Stimulated activated CD4-positive, alpha-beta T cell treated with anti-CD3 and anti-CD28 coated beads, Interleukin-12 subunit alpha, Interleukin-12 subunit beta, amount 100 ng/mL, for 24 hours (primary cell): Measurements from ENCODE around the gene YWHAH.

Experiments used
- DNase-seq, 2 experiments: peaks; one replicate each; pipeline ENCODE4 v3.0.0-alpha.2; 2020; ENCODE audit warnings: low read depth in 2 of 2

YWHAH gene

GRCh38 chr22:31950226-31950625, 5.9 kb downstream of the YWHAH start:
- no peak for DNase-seq

GRCh38 chr22:31951194-31952093, 7.1 kb downstream of the YWHAH start:
- DNase-seq, result no peak

- DNase-seq, result no peak
Observed at GRCh38 chr22:31952094-31952401, 7.7 kb downstream of the YWHAH start.

GRCh38 chr22:31952472-31952871, 8.1 kb downstream of the YWHAH start:
- DNase-seq, result no peak

- DNase-seq, result no peak
Observed at GRCh38 chr22:31953261-31953660, 8.9 kb downstream of the YWHAH start.

DNA sequence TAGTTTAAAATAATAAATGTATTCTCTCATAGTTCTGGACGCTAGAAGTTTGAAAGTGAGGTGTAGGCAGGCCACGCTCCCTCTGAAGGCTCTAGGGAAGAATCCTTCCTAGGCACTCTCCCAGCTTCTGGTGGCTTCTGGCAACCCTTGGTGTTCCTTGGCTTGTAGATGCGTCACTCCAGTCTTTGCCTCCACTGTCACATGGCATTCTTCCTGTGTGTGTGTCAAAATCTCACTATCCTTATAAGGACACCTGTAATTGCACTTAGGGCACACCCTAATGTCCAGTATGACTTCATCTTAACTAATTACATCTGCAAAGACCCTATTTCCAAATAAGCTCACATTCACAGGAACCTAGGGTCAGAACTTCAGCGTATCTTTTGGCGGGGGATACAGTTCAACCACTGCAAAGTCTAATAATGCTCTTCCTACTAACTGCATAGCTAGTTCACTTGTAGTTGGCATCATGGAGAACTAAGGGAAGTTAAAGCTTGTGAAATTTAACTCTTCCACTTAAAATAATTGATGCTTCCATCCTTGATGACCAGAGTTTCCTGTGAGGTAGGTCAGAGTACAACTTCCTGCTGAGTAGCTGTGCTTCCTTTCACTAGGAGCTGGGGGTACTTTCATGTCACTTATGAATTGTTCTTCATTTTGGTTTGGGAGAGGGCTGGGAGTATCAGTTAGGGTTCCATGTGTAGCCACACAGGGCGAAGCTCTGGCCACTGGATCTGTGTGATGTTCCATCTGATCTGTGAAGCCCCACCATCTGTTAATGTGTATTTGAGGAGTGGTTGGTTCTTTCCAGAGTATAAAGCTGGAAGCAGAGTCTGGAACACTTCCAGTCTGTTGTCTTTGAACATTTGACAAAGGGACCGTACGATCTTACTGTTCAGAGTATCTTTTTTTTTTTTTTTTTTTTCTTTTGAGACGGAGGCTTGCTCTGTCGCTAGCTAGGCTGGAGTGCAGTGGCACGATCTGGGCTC, 10.5 kb downstream of the YWHAH start:
- DNase-seq, result no peak

DNA sequence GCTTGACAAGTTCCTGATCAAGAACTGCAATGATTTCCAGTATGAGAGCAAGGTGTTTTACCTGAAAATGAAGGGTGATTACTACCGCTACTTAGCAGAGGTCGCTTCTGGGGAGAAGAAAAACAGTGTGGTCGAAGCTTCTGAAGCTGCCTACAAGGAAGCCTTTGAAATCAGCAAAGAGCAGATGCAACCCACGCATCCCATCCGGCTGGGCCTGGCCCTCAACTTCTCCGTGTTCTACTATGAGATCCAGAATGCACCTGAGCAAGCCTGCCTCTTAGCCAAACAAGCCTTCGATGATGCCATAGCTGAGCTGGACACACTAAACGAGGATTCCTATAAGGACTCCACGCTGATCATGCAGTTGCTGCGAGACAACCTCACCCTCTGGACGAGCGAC, 12.0 kb downstream of the YWHAH start:
- no peak for DNase-seq

- no peak for DNase-seq
Observed at GRCh38 chr22:31957970-31958594, 13.7 kb downstream of the YWHAH start.

- no peak for DNase-seq
Observed at GRCh38 chr22:31958625-31959239, 14.4 kb downstream of the YWHAH start.

GRCh38 chr22:31960767-31961166, 16.4 kb downstream of the YWHAH start:
- DNase-seq, result no peak

GRCh38 chr22:31962387-31963125, 18.2 kb downstream of the YWHAH start:
- DNase-seq, result no peak

- no peak for DNase-seq
Observed at GRCh38 chr22:31968022-31968421, 23.7 kb downstream of the YWHAH start.

DNA sequence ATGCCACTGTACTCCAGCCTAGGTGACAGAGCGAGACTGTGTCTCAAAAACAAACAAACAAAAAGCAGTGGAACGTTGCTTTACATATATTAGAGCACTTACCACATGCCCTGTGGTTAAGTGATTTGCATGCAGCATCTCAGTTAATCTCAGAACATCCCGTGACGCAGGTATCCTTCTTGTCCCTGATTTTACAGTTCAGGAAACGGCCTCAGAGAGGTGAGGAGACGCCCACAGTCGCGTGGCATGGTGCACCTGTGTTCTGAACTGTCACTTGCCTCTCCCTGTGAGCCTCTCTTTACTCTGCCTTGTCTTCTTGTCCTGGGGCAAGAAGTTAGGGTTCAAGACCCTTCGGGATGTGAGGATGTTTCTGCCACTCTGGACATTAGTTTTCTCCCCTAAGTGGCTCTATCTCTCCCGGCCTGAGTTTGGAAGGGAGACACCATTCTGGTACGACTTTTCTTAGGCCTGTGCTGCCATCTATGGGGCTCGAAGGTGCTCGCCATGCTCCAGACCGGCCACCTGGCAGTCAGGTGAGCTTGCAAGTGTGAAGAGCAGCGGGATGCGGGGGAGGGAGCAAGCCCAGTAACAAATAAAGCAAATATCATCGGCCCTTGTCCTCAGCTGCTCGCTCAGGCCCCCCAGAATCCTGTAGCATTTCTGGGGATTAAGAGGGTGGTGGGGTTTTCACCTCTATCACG, 25.6 kb downstream of the YWHAH start:
- DNase-seq, result peak; percentile 28 to 36

GRCh38 chr22:31970490-31971444, 26.4 kb downstream of the YWHAH start:
- peak; percentile 69 to 82 for DNase-seq

DNA sequence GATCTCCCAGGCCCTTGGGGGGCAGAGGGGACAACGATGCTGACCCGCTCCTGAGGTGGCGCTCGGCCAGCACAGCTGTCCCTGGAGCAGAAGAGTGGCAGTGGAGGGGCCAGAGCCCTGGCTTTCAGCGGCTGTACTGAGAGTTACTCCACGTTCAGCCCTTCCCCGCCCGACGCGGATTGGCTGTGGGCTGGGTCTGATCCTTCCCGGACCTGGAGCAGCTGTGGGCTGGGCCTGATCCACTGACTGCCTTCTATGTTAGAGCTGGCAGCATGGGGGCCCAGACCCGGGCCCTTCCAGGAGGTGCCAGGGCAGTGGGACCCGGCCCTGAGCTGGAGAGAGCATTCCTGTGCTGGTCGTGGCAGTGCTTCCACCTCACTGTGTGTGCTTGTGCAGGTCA, 27.8 kb downstream of the YWHAH start:
- no peak for DNase-seq

GRCh38 chr22:31973739-31974138, 29.4 kb downstream of the YWHAH start:
- no peak for DNase-seq

DNA sequence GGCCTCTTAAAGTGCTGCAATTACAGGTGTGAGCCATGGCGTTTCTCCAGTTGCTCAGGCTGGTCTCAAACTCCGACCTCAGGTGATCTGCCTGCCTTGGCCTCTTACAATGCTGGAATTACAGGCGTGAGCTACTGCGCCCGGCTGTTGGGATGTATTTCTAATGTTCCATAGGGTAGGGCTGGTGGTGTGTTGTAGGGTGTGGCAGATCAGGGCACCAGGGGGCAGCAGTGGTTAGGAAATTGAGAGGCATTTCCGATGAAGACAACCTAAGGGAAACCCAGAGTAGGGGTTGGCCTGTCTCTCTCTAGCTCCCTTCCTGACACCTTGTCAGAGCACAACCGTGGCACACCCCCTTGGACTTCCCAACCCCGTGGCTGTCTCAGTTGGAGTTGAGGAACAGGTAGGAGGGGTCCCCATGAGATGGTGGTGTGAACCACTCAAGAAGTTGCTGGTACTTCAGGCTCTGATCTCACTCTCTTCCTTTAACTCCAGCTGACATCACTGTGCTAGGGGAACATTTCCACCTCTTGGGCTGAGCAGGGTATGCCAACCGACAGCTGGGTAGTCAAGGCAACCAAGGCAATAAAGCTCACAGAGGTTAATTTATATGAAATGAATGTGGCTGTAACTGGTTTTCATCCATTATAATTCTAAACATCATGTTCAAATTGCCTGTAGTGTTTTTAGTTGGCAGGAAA, 33.0 kb downstream of the YWHAH start:
- peak; percentile 65 to 85 for DNase-seq

GRCh38 chr22:31977939-31978338, 33.6 kb downstream of the YWHAH start:
- no peak for DNase-seq

DNA sequence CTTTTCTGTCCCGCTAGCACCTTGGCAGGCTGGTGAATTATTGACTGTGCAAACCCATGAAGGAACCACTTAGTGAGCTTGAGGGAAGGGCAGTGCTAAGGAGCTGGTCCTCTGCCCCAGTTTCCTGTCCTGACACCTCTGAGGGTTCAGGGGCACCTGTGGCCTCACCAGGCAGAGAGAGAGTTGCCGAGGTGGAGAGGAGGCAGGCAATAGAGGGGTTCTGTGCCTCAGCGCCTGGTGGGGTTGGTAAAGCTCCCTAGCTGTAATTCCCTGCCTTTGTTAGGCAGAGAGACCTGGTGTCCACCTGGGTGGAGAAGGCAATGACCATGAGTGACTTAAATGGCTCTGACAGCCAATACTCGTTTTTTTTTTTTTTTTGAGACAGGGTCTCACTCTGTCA, 36.3 kb downstream of the YWHAH start:
- no peak for DNase-seq
